CD4-positive, CD25-positive, alpha-beta regulatory T cell (primary cell): ENCODE measurements around the gene MAPK8IP1. TPM values are rescaled to one million over a fixed set of nuclear protein-coding genes. Genes with fewer than 3 reads are reported as not detected.
A peak's percentile ranks its signal among the peaks of the same experiment; 100 is the strongest.

Source experiments
- ATAC-seq, 2 donors: fragments of 150-1000 bp; cut with Tn5 transposase; one replicate each; pipeline ENCODE4 v1.10.0; 2021; ENCODE audit warnings: low read depth in 2 of 2, moderate number of reproducible peaks in 2 of 2, moderate library complexity in 1 of 2
- DNase-seq, 3 donors: peaks; one replicate each; pipeline versions ENCODE4 v3.0.0 to v3.0.0-alpha.2; 2012 to 2022; ENCODE audit warnings: mixed read lengths in 1 of 3
- H3K27ac ChIP-seq: one replicate; pipeline ENCODE4 v1.7.0; 2013; ENCODE audit warnings: mild to moderate bottlenecking, low read length; ENCODE audit not compliant: insufficient read depth, poor library complexity, severe bottlenecking
- H3K27me3 ChIP-seq: one replicate; pipeline ENCODE4 v1.7.0; 2013; ENCODE audit warnings: low read length; ENCODE audit not compliant: control insufficient read depth, insufficient read depth
- H3K36me3 ChIP-seq: one replicate; pipeline ENCODE4 v1.7.0; 2013; ENCODE audit warnings: mild to moderate bottlenecking, low read length, moderate library complexity; ENCODE audit not compliant: control insufficient read depth, insufficient read depth
- H3K4me1 ChIP-seq: 2 replicates; pipeline ENCODE4 v1.7.0; 2013; ENCODE audit warnings: mild to moderate bottlenecking, low read length; ENCODE audit not compliant: insufficient read depth, control insufficient read depth, poor library complexity, severe bottlenecking
- H3K4me3 ChIP-seq: one replicate; pipeline ENCODE4 v1.7.0; 2013; ENCODE audit warnings: low read depth, mild to moderate bottlenecking, low read length, moderate library complexity
- H3K9me3 ChIP-seq, 2 experiments: 1 replicate in 1 of 2; 2 replicates in 1 of 2; pipeline ENCODE4 v1.7.0; 2013; ENCODE audit warnings: low read length in 2 of 2, mild to moderate bottlenecking in 1 of 2, moderate library complexity in 1 of 2; ENCODE audit not compliant: control insufficient read depth in 2 of 2
- H3K27ac Mint-ChIP-seq, 3 donors: one replicate each; pipeline ENCODE4 v1.8.0; 2020 to 2022; ENCODE audit warnings: mild to moderate bottlenecking in 3 of 3, mixed read lengths in 3 of 3, moderate library complexity in 2 of 3
- H3K27me3 Mint-ChIP-seq: one replicate; pipeline ENCODE4 v1.8.0; 2022; ENCODE audit warnings: mild to moderate bottlenecking, mixed read lengths
- H3K36me3 Mint-ChIP-seq: one replicate; pipeline ENCODE4 v1.8.0; 2020; ENCODE audit warnings: mixed read lengths
- H3K4me1 Mint-ChIP-seq, 4 donors: one replicate each; pipeline ENCODE4 v1.8.0; 2020 to 2022; ENCODE audit warnings: mixed read lengths in 4 of 4, mild to moderate bottlenecking in 1 of 4
- H3K4me3 Mint-ChIP-seq, 4 donors: one replicate each; pipeline ENCODE4 v1.8.0; 2020 to 2022; ENCODE audit warnings: mild to moderate bottlenecking in 4 of 4, mixed read lengths in 4 of 4, moderate library complexity in 3 of 4
- H3K9me3 Mint-ChIP-seq, 7 donors: one replicate each; pipeline ENCODE4 v1.8.0; 2020 to 2022; ENCODE audit warnings: mixed read lengths in 7 of 7, mild to moderate bottlenecking in 3 of 7, moderate library complexity in 2 of 7
- polyA plus RNA-seq, 4 donors: library from polyadenylated mRNA; unstranded; fragments of 300-500 nt; fragmentation: Illumina TruSeq; gene quantifications; one replicate each; pipeline ENCODE4 v1.2.3, GENCODE V29; 2021
- total RNA-seq: library from RNA; stranded (reverse); gene quantifications from one replicate; pipeline ENCODE4 v1.2.3, GENCODE V29; 2022

MAPK8IP1 gene
- total and polyA plus RNA-seq, 5 donors from 2014 or later: 0.18 to 4.1 TPM; not detected in 3

DNA sequence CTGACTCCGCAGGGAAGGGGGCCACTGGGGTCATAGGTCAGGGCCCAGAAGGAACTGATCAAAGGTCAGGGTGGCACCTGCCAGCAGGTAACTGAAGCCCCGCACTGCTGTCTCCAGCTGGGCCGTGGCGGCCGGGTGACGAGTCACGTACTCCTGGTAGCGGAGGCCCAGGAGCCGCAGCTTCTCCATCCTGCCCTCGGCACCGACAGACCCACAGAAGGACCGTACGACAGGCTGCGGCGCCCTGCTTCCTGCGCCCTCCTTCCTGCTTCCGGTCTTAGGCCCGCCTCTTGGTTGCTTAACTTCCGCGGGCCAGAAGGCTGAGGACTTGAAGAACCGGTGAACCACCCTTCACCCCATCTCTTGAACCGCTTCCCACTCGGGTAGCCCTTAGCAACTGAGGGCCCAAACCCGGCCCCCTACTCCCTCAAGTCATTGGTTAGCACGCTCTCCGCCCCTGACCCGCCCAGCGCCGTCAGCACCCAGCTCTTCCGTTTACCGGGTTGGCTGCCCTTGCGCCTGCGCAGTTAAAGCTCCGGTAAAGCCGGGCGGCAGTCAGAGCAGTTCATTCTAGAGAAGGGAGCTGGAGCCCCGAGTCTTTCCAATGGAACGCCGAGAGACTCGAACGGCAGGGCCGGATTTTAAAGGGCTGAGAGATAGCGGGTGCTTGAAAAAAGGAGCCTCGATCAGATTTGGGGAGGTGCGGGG lies 32.3 kb downstream of the MAPK8IP1 start, which contains the start of gene PEX16:
TSS of gene PEX16 (minus strand) at position 255 of the 708 bp plus-strand sequence. CDS start at position 189, 66 bp downstream.
- H3K36me3 Mint-ChIP-seq: no peaks in the 10 kb centered on the region
- Histone ChIP-seq H3K4me1 (peaks cover 56% of the 10 kb centered on the region), H3K27me3 (no peaks in the 10 kb centered on the region), H3K27ac (peak within 1 kb of the TSS; percentile 95), H3K4me3 (peak within 1 kb of the TSS; percentile 88), H3K9me3 (no peaks in the 10 kb centered on the region), H3K36me3 (peaks cover 34% of the 10 kb centered on the region)
- peaks cover 0 to 63% (median 32%) of the 10 kb centered on the region in 4 donors for H3K4me1 Mint-ChIP-seq
- H3K9me3 Mint-ChIP-seq: peaks cover 0 to 2% (median 0%) of the 10 kb centered on the region in 7 donors
- peak within 1 kb of the TSS; percentile 93 to 99 (median 96) for H3K4me3 Mint-ChIP-seq
- ATAC-seq (peak; percentile 92 to 94), DNase-seq (peak; percentile 95 to 99 (median 98))
- H3K27ac Mint-ChIP-seq: peak within 1 kb of the TSS; percentile 93 to 100 (median 99)
- H3K27me3 Mint-ChIP-seq: peaks cover 22% of the 10 kb centered on the region

DNA sequence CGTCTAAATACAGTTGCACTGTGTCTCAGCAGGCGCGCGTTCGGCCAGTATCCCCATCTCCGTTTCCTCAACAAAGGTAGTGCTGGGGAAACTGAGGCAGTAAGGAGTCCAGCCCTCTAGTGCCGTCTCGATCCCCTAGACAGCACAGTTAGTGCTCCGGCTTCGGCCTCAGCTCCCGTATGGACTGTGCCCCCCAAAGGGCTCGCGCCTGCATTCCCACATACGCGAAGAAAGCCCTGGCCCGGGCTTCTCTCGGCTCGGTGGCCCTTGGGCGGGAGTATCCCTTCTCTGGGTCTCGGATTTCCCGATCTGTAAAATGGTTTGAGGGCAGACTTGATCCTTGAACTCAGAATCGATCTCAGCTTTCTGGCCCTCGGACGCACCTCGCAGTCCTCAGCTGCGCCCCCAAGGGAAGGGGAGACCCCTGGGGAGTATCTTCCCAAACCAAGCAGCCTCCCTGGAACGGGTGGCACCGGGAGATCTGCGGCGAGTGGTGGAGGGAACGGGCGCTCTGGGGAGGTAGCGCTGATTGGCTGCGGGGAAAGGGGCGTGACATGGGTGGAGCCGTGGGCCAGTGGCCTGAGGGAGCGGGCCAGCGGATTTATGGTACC lies 33.0 kb downstream of the MAPK8IP1 start:
- Histone ChIP-seq H3K36me3 (peaks cover 27% of the 10 kb centered on the region), H3K9me3 (no peaks in the 10 kb centered on the region), H3K27me3 (no peaks in the 10 kb centered on the region), H3K4me3 (peak overlapping the region; percentile 84), H3K4me1 (peaks cover 62% of the 10 kb centered on the region), H3K27ac (peak overlapping the region; percentile 95)
- Mint-ChIP-seq H3K4me3 (peak overlapping the region; percentile 93 to 99 (median 96)), H3K27ac (peak overlapping the region; percentile 93 to 100 (median 99)), H3K9me3 (peaks cover 0 to 2% (median 0%) of the 10 kb centered on the region in 7 donors), H3K4me1 (peaks cover 0 to 66% (median 32%) of the 10 kb centered on the region in 4 donors), H3K36me3 (no peaks in the 10 kb centered on the region), H3K27me3 (peaks cover 26% of the 10 kb centered on the region)
- no peak for ATAC-seq
- DNase-seq: peak; percentile 33 to 67 (median 63)

DNA sequence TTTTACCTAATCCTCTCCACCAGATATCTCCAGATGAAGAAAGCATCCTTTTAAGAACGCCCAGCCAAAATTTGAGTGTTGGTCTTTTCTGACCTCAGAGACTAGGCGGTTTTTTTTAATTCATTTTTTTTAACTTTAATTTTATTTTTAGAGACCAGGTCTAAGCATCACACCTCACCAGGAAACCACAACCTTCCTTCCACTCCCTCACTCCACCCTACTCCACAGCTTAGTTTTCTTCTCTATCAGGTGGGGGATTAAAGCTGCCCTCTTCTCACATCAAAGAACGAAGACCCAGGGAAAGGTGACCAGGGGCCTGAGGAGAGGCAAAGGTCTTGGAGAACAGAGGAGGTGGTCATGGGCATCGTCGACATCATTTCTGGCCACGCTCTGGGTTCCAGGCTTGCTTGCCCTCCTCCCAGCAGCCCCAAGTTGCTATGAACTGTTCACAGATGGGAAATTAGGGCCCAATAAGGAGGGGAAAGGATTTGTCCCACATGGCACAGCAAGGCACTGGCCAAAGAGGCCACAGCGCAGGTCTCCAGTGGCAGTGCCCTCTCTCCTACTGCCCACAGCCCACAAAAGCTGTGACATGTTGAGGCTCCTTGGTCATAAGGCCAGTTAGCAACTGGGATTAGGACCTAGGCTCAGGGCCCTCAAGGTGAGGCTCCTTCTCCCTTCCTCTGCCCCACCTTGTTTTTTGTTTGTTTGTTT lies 33.7 kb downstream of the MAPK8IP1 start:
- peaks cover 0 to 70% (median 33%) of the 10 kb centered on the region in 4 donors for H3K4me1 Mint-ChIP-seq
- ATAC-seq: no peak
- Histone ChIP-seq H3K27me3 (no peaks in the 10 kb centered on the region), H3K36me3 (peaks cover 20% of the 10 kb centered on the region), H3K4me1 (peaks cover 62% of the 10 kb centered on the region), H3K4me3 (peak overlapping the region; percentile 84), H3K9me3 (no peaks in the 10 kb centered on the region), H3K27ac (peak overlapping the region; percentile 95)
- peaks cover 29% of the 10 kb centered on the region for H3K27me3 Mint-ChIP-seq
- H3K27ac Mint-ChIP-seq: peak overlapping the region; percentile 93 to 100 (median 99)
- peak overlapping the region; percentile 93 to 99 (median 96) for H3K4me3 Mint-ChIP-seq
- peak in 1 of 3 donors; percentile 38 for DNase-seq
- peaks cover under 1% of the 10 kb centered on the region for H3K36me3 Mint-ChIP-seq
- H3K9me3 Mint-ChIP-seq: peaks cover 0 to 2% (median 0%) of the 10 kb centered on the region in 7 donors

- no peaks in the 10 kb centered on the region for H3K27me3 ChIP-seq
- ATAC-seq (no peak), DNase-seq (no peak)
- H3K4me1 Mint-ChIP-seq: peaks cover 0 to 75% (median 38%) of the 10 kb centered on the region in 4 donors
- peaks cover 3% of the 10 kb centered on the region for H3K36me3 Mint-ChIP-seq
- peaks cover 37% of the 10 kb centered on the region for H3K27me3 Mint-ChIP-seq
- no peaks in the 10 kb centered on the region for H3K9me3 ChIP-seq
- H3K9me3 Mint-ChIP-seq: peaks cover 0 to 2% (median 0%) of the 10 kb centered on the region in 7 donors
- no peak overlapping the region for H3K4me3 ChIP-seq
- H3K36me3 ChIP-seq: peaks cover 12% of the 10 kb centered on the region
- peaks cover 62% of the 10 kb centered on the region for H3K4me1 ChIP-seq
- H3K4me3 Mint-ChIP-seq: peak overlapping the region; percentile 93 to 99 (median 96)
- no peak overlapping the region for H3K27ac ChIP-seq
- peak overlapping the region in 2 of 3 donors; percentile 32 to 93 for H3K27ac Mint-ChIP-seq
These were observed 34.5 kb downstream of the MAPK8IP1 start for GRCh38 chr11:45919806-45920530.

DNA sequence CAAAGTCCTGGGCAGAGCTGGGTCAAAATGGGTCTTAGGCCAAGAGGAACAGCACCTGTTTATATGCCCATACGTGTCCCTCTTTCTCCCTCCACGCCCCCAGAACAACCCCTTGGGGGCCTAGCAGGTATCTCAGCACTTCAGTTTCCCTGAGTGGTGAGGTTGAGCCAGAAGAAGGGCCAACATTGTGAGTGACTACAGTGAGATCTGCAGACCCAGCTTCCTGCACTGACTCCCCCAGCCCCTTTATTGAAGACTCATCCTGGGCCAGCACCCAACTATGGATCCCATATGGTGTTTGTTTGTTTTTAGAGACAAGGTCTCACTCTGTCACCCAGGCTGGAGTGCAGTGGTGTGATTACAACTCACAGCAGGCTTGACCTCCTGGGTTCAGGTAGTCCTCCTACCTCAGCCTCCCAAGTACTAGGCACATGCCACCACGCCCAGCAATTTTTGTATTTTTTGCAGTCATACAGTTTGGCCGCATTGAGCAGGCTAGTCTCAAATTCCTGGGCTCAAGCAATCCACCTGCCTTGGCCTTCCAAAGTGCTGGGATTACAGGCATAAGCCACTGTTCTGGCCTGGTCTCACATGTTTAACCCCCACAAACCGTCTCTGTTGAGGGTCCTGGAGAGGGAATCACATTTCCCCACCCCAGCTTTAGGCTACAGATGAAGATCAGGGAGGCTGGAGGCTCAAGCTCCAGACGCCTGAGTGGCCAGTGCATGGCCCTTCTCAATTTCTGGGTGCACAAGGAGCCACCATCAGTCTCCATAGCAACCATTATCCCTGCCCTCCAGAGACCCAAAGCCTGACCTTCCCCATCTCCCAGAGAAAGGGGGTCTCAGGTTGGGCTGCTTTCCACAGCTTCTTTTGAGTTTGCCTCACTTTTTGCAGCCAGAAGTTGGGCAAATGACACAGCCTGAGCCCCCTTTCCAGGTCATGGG lies 35.4 kb downstream of the MAPK8IP1 start:
- DNase-seq (no peak), ATAC-seq (no peak)
- Mint-ChIP-seq H3K4me1 (peaks cover 0 to 70% (median 36%) of the 10 kb centered on the region in 4 donors), H3K27me3 (peaks cover 37% of the 10 kb centered on the region), H3K4me3 (peak overlapping the region; percentile 93 to 97 (median 94)), H3K9me3 (peaks cover 0 to 2% (median 0%) of the 10 kb centered on the region in 7 donors), H3K27ac (no peak overlapping the region), H3K36me3 (peaks cover 3% of the 10 kb centered on the region)
- Histone ChIP-seq H3K36me3 (peaks cover 3% of the 10 kb centered on the region), H3K4me3 (no peak overlapping the region), H3K27me3 (no peaks in the 10 kb centered on the region), H3K9me3 (no peaks in the 10 kb centered on the region), H3K4me1 (peaks cover 58% of the 10 kb centered on the region), H3K27ac (no peak overlapping the region)

DNA sequence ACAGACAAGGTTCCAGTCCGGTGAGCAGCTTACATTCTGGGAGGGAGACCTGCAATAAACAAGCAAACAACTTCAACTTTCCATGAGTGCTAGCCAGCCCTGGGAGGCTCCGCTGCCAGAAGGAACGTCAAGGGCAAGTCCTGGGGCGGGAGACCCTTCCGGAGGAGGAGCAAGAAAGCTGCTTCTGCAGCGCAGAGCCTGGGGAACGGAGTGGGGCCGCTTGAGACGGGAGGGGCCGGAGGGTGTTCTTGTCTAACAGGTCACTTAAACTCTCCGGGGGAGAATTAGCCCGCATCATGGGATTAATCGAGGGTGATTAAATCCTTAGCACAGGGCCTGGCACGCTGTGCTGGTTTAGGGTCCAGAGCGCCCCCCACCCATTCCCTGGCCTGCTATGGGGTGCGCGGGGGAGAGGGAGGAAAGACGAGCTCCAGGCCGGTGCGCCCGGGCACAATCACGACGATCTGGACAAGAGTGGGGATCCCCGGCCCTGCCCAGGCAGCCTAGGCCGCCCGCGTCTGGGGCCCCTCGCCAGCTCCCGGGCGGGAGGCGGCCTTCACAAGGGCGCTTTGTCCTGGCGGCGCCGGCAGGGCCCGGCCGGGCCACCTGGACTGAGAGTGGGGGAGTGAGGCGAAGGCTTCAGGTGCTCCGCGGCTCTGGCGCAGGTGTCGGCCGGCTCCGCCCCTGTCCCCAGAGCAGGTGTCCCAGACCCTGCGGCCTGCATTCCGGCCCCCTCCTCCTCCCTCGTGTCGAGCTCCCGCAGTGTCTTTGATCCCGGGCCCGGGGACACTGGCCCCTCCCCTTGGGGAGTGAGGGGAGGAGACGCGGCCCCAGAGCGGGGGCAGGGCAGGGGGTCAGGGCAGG lies 36.3 kb downstream of the MAPK8IP1 start:
- H3K27ac Mint-ChIP-seq: peak overlapping the region in 1 of 3 donors; percentile 88
- peaks cover 49% of the 10 kb centered on the region for H3K4me1 ChIP-seq
- DNase-seq: peak in 1 of 3 donors; percentile 20

More for the DNA sequence above, 36.3 kb downstream of the MAPK8IP1 start:
- ATAC-seq: no peak
- Mint-ChIP-seq H3K27me3 (peaks cover 37% of the 10 kb centered on the region), H3K4me1 (peaks cover 0 to 60% (median 28%) of the 10 kb centered on the region in 4 donors), H3K36me3 (peaks cover 3% of the 10 kb centered on the region), H3K9me3 (peaks cover 0 to 2% (median 0%) of the 10 kb centered on the region in 7 donors), H3K4me3 (peak overlapping the region; percentile 93 to 97 (median 94))
- Histone ChIP-seq H3K4me3 (no peak overlapping the region), H3K27me3 (no peaks in the 10 kb centered on the region), H3K27ac (peak overlapping the region; percentile 14), H3K9me3 (no peaks in the 10 kb centered on the region), H3K36me3 (no peaks in the 10 kb centered on the region)
